Body of pancreas (tissue), 4 donors: ENCODE results near the gene CFAP100.

Source experiments
- POLR2A ChIP-seq, 3 donors: fragments of 450-650 bp; IDR thresholded peaks; one replicate each; pipeline ENCODE4 v1.6.1; 2016; ENCODE audit warnings: antibody characterized with exemption in 3 of 3, mild to moderate bottlenecking in 2 of 3
- TF ChIP-seq, protein P1 (sequence below), 7 experiments: fragments of 450-650 bp in 4 of 7; fragments of 200-600 bp in 3 of 7; sonication (generic) in 3 of 7; IDR thresholded peaks; one replicate each; pipeline ENCODE4 v1.5.1; 2016 to 2019; ENCODE audit warnings: antibody characterized with exemption in 7 of 7

- TF ChIP-seq, protein P1, sequence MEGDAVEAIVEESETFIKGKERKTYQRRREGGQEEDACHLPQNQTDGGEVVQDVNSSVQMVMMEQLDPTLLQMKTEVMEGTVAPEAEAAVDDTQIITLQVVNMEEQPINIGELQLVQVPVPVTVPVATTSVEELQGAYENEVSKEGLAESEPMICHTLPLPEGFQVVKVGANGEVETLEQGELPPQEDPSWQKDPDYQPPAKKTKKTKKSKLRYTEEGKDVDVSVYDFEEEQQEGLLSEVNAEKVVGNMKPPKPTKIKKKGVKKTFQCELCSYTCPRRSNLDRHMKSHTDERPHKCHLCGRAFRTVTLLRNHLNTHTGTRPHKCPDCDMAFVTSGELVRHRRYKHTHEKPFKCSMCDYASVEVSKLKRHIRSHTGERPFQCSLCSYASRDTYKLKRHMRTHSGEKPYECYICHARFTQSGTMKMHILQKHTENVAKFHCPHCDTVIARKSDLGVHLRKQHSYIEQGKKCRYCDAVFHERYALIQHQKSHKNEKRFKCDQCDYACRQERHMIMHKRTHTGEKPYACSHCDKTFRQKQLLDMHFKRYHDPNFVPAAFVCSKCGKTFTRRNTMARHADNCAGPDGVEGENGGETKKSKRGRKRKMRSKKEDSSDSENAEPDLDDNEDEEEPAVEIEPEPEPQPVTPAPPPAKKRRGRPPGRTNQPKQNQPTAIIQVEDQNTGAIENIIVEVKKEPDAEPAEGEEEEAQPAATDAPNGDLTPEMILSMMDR (IDR thresholded peaks at IDR 0.05) = no peak
- no peak for TF ChIP-seq POLR2A (IDR thresholded peaks at IDR 0.05)
Observed at GRCh38 chr3:126360046-126360713, 34.5 kb upstream of the CFAP100 start.
